Neural progenitor cell (in vitro differentiated cells): ENCODE measurements around the gene CDC42EP4.
"Not testable (repeated sequence)": the region's sequence is repeated elsewhere in the genome, so short reads cannot be mapped to it uniquely, and the experiment has no call there.

Experiments used
- EZH2 ChIP-seq: fragments of 200-600 bp; sonication (generic); IDR thresholded peaks from 2 replicates; pipeline ENCODE4 v1.6.1; 2017; ENCODE audit warnings: antibody characterized with exemption, mild to moderate bottlenecking, moderate library complexity
- EZH2phosphoT487 ChIP-seq: fragments of 200-600 bp; sonication (generic); IDR thresholded peaks from 2 replicates; pipeline ENCODE4 v1.6.1; 2017; ENCODE audit warnings: antibody characterized with exemption
- TF ChIP-seq, protein P1 (sequence below): fragments of 200-600 bp; sonication (generic); IDR thresholded peaks from 2 replicates; pipeline ENCODE4 v1.5.1; 2017; ENCODE audit warnings: antibody characterized with exemption, mild to moderate bottlenecking

DNA sequence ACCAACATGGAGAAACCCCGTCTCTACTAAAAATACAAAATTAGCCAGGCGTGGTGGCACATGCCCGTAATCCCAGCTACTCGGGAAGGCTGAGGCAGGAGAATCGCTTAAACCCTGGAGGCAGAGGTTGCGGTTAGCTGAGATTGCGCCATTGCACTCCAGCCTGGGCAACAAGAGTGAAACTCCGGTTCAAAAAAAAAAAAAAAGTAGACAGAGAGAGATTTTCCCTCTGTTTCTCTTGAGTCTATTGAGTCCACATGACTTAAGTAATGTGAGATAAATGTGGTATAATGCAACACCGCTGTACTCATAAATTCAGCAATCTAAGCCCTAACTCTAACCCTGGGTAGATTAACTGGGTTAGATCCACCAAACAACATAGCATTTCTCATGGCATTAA, 21.6 kb upstream of the CDC42EP4 start:
- TF ChIP-seq, protein P1, sequence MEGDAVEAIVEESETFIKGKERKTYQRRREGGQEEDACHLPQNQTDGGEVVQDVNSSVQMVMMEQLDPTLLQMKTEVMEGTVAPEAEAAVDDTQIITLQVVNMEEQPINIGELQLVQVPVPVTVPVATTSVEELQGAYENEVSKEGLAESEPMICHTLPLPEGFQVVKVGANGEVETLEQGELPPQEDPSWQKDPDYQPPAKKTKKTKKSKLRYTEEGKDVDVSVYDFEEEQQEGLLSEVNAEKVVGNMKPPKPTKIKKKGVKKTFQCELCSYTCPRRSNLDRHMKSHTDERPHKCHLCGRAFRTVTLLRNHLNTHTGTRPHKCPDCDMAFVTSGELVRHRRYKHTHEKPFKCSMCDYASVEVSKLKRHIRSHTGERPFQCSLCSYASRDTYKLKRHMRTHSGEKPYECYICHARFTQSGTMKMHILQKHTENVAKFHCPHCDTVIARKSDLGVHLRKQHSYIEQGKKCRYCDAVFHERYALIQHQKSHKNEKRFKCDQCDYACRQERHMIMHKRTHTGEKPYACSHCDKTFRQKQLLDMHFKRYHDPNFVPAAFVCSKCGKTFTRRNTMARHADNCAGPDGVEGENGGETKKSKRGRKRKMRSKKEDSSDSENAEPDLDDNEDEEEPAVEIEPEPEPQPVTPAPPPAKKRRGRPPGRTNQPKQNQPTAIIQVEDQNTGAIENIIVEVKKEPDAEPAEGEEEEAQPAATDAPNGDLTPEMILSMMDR, result not testable (repeated sequence)
- TF ChIP-seq EZH2, EZH2phosphoT487: not testable (repeated sequence)
